B cell (primary cell): ENCODE measurements around the gene XRRA1.

Experiments used
- CTCF ChIP-seq: fragments of 200-600 bp; IDR thresholded peaks from one replicate; pipeline ENCODE4 v1.8.0; 2022; ENCODE audit warnings: antibody characterized with exemption, mild to moderate bottlenecking
- EZH2 ChIP-seq: IDR thresholded peaks from 2 replicates; pipeline ENCODE4 v1.6.1; 2012; ENCODE audit warnings: borderline replicate concordance, low read depth, mild to moderate bottlenecking, moderate library complexity, low read length; ENCODE audit not compliant: insufficient read depth, poor library complexity, severe bottlenecking

DNA sequence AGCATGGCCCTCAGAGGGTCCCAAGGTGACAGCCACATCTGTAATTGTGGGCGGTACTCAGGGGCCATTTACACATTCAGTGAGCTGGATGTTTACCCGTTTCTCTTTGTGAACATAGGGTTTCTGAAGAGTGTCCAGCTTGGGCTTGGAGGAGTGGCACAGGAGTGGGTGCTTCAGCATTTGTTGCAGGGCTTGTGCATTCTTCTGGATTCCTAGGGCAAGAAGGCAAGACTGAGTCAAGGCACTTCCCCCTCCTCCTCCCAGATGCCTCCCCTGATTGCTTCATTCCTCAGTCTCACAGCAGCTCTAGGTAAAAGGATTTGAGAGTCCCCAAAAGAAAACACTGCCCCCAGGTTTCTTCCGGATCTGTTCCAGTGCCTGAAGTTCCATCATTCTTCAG lies 104.8 kb downstream of the XRRA1 start:
- no peak for TF ChIP-seq CTCF
- no peak for TF ChIP-seq EZH2
